Spleen (tissue), 7 donors: ENCODE measurements around the gene RUBCNL.

Source experiments
- POLR2A ChIP-seq, 3 donors: fragments of 450-650 bp; IDR thresholded peaks; one replicate each; pipeline ENCODE4 v1.5.1; 2017; ENCODE audit warnings: antibody characterized with exemption in 3 of 3, mild to moderate bottlenecking in 1 of 3
- POLR2AphosphoS5 ChIP-seq, 3 donors: sonication (generic); formaldehyde crosslinking; IDR thresholded peaks; one replicate each; pipeline ENCODE4 v1.5.1; 2017; ENCODE audit warnings: antibody characterized with exemption in 3 of 3
- TF ChIP-seq, protein P1 (sequence below), 11 experiments: fragments of 200-600 bp in 7 of 11; fragments of 450-650 bp in 4 of 11; sonication (generic) in 4 of 11; IDR thresholded peaks in 8 of 11; conservative IDR thresholded peaks in 3 of 11; 1 replicate in 7 of 11; 2 replicates in 4 of 11; pipeline versions ENCODE4 v1.4.0 to v1.8.0; 2016 to 2021; ENCODE audit warnings: antibody characterized with exemption in 11 of 11, inconsistent platforms in 4 of 11, mild to moderate bottlenecking in 1 of 11
- donor health status: DM: no; HTN: no; CAD: no; lungs with moderate emphysema.
- donor health status: DM: no; HTN: no; CAD: no.
- donor health status: DM: no; HTN: no; CAD: no.

DNA sequence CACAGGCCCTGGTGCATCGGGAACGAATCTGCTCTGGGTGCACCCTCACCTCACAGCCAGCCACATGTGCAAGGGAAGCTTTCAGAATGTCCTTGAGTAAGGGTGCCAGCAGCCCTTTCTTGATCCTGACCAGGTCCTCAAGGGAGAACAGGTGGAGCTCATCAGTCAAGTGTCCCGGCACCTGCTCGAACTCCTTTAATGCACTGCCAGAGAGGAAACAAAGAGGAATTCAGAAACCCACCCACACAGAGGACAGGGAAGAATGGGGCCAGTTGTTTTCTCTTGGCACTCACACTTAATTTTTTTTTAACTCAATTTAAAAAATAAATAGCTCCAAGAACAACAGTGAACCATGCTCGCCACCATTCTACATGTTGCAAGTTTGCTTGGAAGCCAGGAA is 41.7 kb downstream of the RUBCNL start:
- TF ChIP-seq POLR2A (IDR thresholded peaks at IDR 0.05) (no peak), POLR2AphosphoS5 (IDR thresholded peaks at IDR 0.05) (no peak)
- TF ChIP-seq, protein P1, sequence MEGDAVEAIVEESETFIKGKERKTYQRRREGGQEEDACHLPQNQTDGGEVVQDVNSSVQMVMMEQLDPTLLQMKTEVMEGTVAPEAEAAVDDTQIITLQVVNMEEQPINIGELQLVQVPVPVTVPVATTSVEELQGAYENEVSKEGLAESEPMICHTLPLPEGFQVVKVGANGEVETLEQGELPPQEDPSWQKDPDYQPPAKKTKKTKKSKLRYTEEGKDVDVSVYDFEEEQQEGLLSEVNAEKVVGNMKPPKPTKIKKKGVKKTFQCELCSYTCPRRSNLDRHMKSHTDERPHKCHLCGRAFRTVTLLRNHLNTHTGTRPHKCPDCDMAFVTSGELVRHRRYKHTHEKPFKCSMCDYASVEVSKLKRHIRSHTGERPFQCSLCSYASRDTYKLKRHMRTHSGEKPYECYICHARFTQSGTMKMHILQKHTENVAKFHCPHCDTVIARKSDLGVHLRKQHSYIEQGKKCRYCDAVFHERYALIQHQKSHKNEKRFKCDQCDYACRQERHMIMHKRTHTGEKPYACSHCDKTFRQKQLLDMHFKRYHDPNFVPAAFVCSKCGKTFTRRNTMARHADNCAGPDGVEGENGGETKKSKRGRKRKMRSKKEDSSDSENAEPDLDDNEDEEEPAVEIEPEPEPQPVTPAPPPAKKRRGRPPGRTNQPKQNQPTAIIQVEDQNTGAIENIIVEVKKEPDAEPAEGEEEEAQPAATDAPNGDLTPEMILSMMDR (IDR thresholded peaks at IDR 0.05 in 8 of 11, conservative IDR thresholded peaks at IDR 0.05 in 3 of 11) = no peak
